ENCODE measurements around the gene VEZT. TPM values are rescaled to one million over a fixed set of nuclear protein-coding genes. Genes with fewer than 3 reads are reported as not detected.

The VEZT gene
- polyA plus RNA-seq, 4 donors, result 11.3 to 49.7 (median 18.1) TPM

DNA sequence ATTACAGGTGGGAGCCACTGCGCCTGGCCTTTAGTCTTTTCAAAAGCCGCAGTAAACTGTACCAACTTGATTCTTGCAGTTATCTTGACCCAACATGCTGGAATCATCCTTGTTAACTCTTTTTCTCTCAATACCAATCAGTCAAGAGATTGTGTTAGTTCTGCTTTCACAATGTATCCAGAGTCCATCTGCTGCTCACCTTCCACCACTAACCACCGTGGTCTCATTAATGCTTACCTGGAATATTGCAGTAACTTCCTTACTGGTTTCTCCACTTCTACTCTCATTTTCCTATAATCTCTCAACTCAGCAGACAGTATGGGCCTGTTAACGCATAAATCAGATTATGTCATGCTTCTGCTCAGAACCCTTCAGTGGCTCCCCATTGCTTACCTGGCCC lies 62.2 kb downstream of the VEZT start:
- H3K27ac ChIP-seq (ENCODE audit: low read depth in 1 of 3, low read length in 2 of 3), result peak overlapping the region in 1 of 3 donors; percentile 3
- no peak overlapping the region for H3K4me3 ChIP-seq (ENCODE audit: low read depth in 1 of 3, low read length in 3 of 3)
- peaks cover 0 to 2% (median 0%) of the 10 kb centered on the region in 3 donors for H3K4me1 ChIP-seq (ENCODE audit: control insufficient read depth in 3 of 3, insufficient read depth in 2 of 3, low read depth in 1 of 3, low read length in 2 of 3)
- 95 to 97% (median 97%) methylated on average over 4 of the region's 4 CpGs for WGBS, 3 donors
- H3K36me3 ChIP-seq (ENCODE audit: control insufficient read depth in 3 of 3, insufficient read depth in 2 of 3, low read depth in 1 of 3, low read length in 3 of 3), result peaks cover 3 to 24% (median 10%) of the 10 kb centered on the region in 3 donors
- no peaks in the 10 kb centered on the region for H3K27me3 ChIP-seq (ENCODE audit: control insufficient read depth in 3 of 3, insufficient read depth in 3 of 3, low read length in 3 of 3)
- DNase-seq, result peak in 1 of 2 donors; percentile 45
- no peak for FAIRE-seq
- H3K9me3 ChIP-seq (ENCODE audit: control insufficient read depth in 2 of 2, insufficient read depth in 1 of 2, low read depth in 1 of 2, low read length in 1 of 2), result no peaks in the 10 kb centered on the region

GRCh38 chr12:95282266-95282665 lies 64.7 kb downstream of the VEZT start:
- no peaks in the 10 kb centered on the region for H3K9me3 ChIP-seq (ENCODE audit: control insufficient read depth in 2 of 2, insufficient read depth in 1 of 2, low read depth in 1 of 2, low read length in 1 of 2)
- 87 to 95% (median 93%) methylated on average over 6 of the region's 6 CpGs for WGBS, 3 donors
- H3K27me3 ChIP-seq (ENCODE audit: control insufficient read depth in 3 of 3, insufficient read depth in 3 of 3, low read length in 3 of 3), result no peaks in the 10 kb centered on the region
- H3K4me1 ChIP-seq (ENCODE audit: control insufficient read depth in 3 of 3, insufficient read depth in 2 of 3, low read depth in 1 of 3, low read length in 2 of 3), result peaks cover 0 to 2% (median 0%) of the 10 kb centered on the region in 3 donors
- H3K4me3 ChIP-seq (ENCODE audit: low read depth in 1 of 3, low read length in 3 of 3), result no peak overlapping the region
- H3K27ac ChIP-seq (ENCODE audit: low read depth in 1 of 3, low read length in 2 of 3), result no peak overlapping the region
- FAIRE-seq (no peak), DNase-seq (peak in 1 of 2 donors; percentile 24)
- H3K36me3 ChIP-seq (ENCODE audit: control insufficient read depth in 3 of 3, insufficient read depth in 2 of 3, low read depth in 1 of 3, low read length in 3 of 3), result peaks cover 3 to 27% (median 7%) of the 10 kb centered on the region in 3 donors

DNA sequence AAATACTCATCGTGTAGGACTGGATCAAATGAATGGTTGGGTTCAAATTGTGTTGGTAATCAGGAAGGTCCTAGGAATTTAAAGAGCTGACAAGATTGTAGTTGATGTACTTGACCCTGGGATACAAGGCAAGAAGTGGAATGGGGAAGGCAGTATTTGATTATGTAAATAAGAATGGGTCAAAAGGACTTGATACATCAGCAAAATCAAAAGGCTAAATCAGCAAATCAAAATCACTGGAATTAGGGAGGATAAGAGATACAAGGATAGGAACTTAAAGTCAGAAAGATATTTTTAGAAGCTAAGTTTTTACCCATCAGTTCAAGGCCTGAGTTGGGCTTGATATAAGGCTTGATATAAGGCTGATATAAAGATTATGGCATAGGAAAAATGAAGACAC lies 65.8 kb downstream of the VEZT start:
- Histone ChIP-seq H3K9me3 (ENCODE audit: control insufficient read depth in 2 of 2, insufficient read depth in 1 of 2, low read depth in 1 of 2, low read length in 1 of 2) (no peaks in the 10 kb centered on the region), H3K4me1 (ENCODE audit: control insufficient read depth in 3 of 3, insufficient read depth in 2 of 3, low read depth in 1 of 3, low read length in 2 of 3) (peaks cover 0 to 2% (median 0%) of the 10 kb centered on the region in 3 donors), H3K4me3 (ENCODE audit: low read depth in 1 of 3, low read length in 3 of 3) (no peak overlapping the region), H3K36me3 (ENCODE audit: control insufficient read depth in 3 of 3, insufficient read depth in 2 of 3, low read depth in 1 of 3, low read length in 3 of 3) (peaks cover 3 to 28% (median 7%) of the 10 kb centered on the region in 3 donors), H3K27me3 (ENCODE audit: control insufficient read depth in 3 of 3, insufficient read depth in 3 of 3, low read length in 3 of 3) (no peaks in the 10 kb centered on the region), H3K27ac (ENCODE audit: low read depth in 1 of 3, low read length in 2 of 3) (no peak overlapping the region)
- 98 to 100% (median 99%) methylated on average over 1 of the region's 1 CpG for WGBS, 3 donors
- FAIRE-seq (no peak), DNase-seq (no peak)

GRCh38 chr12:95286713-95287112 lies 69.1 kb downstream of the VEZT start:
- no peak for FAIRE-seq
- Histone ChIP-seq H3K4me3 (ENCODE audit: low read depth in 1 of 3, low read length in 3 of 3) (no peak overlapping the region), H3K9me3 (ENCODE audit: control insufficient read depth in 2 of 2, insufficient read depth in 1 of 2, low read depth in 1 of 2, low read length in 1 of 2) (no peaks in the 10 kb centered on the region), H3K36me3 (ENCODE audit: control insufficient read depth in 3 of 3, insufficient read depth in 2 of 3, low read depth in 1 of 3, low read length in 3 of 3) (peaks cover 7 to 28% (median 8%) of the 10 kb centered on the region in 3 donors), H3K4me1 (ENCODE audit: control insufficient read depth in 3 of 3, insufficient read depth in 2 of 3, low read depth in 1 of 3, low read length in 2 of 3) (no peaks in the 10 kb centered on the region), H3K27ac (ENCODE audit: low read depth in 1 of 3, low read length in 2 of 3) (no peak overlapping the region), H3K27me3 (ENCODE audit: control insufficient read depth in 3 of 3, insufficient read depth in 3 of 3, low read length in 3 of 3) (no peaks in the 10 kb centered on the region)
- WGBS, 3 donors, result 82 to 96% (median 94%) methylated on average over 3 of the region's 3 CpGs
- no peak for DNase-seq

DNA sequence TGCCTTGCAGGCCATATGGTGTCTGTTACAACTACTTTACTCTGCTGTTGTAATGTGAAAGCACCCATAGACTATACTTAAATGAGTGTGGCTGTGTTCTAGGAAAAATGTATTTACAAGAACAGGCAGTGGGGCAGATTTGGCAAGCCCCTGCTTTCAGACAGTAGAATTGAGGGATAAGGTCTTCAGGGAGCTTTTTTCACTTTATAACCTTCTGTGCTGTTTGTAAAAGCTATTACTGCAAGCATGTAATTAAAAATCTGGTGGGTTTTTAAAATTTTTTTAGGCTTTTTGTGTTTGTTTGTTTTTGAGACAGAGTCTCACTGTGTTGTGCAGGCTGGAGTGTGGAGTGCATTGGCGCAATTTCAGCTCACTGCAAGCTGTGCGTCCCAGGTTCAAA lies 73.9 kb downstream of the VEZT start:
- Histone ChIP-seq H3K4me3 (ENCODE audit: low read depth in 1 of 3, low read length in 3 of 3) (no peak overlapping the region), H3K27ac (ENCODE audit: low read depth in 1 of 3, low read length in 2 of 3) (no peak overlapping the region), H3K36me3 (ENCODE audit: control insufficient read depth in 3 of 3, insufficient read depth in 2 of 3, low read depth in 1 of 3, low read length in 3 of 3) (peaks cover 4 to 23% (median 9%) of the 10 kb centered on the region in 3 donors), H3K9me3 (ENCODE audit: control insufficient read depth in 2 of 2, insufficient read depth in 1 of 2, low read depth in 1 of 2, low read length in 1 of 2) (no peaks in the 10 kb centered on the region), H3K4me1 (ENCODE audit: control insufficient read depth in 3 of 3, insufficient read depth in 2 of 3, low read depth in 1 of 3, low read length in 2 of 3) (no peaks in the 10 kb centered on the region), H3K27me3 (ENCODE audit: control insufficient read depth in 3 of 3, insufficient read depth in 3 of 3, low read length in 3 of 3) (no peaks in the 10 kb centered on the region)
- 95 to 100% (median 95%) methylated on average over 2 of the region's 2 CpGs for WGBS, 3 donors
- DNase-seq (no peak), FAIRE-seq (no peak)

GRCh38 chr12:95298916-95299315 lies 81.3 kb downstream of the VEZT start:
- Histone ChIP-seq H3K27me3 (ENCODE audit: control insufficient read depth in 3 of 3, insufficient read depth in 3 of 3, low read length in 3 of 3) (no peaks in the 10 kb centered on the region), H3K9me3 (ENCODE audit: control insufficient read depth in 2 of 2, insufficient read depth in 1 of 2, low read depth in 1 of 2, low read length in 1 of 2) (no peaks in the 10 kb centered on the region), H3K4me1 (ENCODE audit: control insufficient read depth in 3 of 3, insufficient read depth in 2 of 3, low read depth in 1 of 3, low read length in 2 of 3) (no peaks in the 10 kb centered on the region), H3K27ac (ENCODE audit: low read depth in 1 of 3, low read length in 2 of 3) (no peak overlapping the region), H3K4me3 (ENCODE audit: low read depth in 1 of 3, low read length in 3 of 3) (no peak overlapping the region), H3K36me3 (ENCODE audit: control insufficient read depth in 3 of 3, insufficient read depth in 2 of 3, low read depth in 1 of 3, low read length in 3 of 3) (peaks cover 3 to 13% (median 7%) of the 10 kb centered on the region in 3 donors)
- FAIRE-seq (no peak), DNase-seq (peak in 1 of 2 donors; percentile 56)
- WGBS, 3 donors, result 79 to 82% (median 82%) methylated on average over 5 of the region's 5 CpGs

- peaks cover 4 to 9% (median 5%) of the 10 kb centered on the region in 3 donors for H3K36me3 ChIP-seq (ENCODE audit: control insufficient read depth in 3 of 3, insufficient read depth in 2 of 3, low read depth in 1 of 3, low read length in 3 of 3)
- H3K4me1 ChIP-seq (ENCODE audit: control insufficient read depth in 3 of 3, insufficient read depth in 2 of 3, low read depth in 1 of 3, low read length in 2 of 3), result no peaks in the 10 kb centered on the region
Measured at GRCh38 chr12:95300286-95300685, 82.7 kb downstream of the VEZT start.

DNA sequence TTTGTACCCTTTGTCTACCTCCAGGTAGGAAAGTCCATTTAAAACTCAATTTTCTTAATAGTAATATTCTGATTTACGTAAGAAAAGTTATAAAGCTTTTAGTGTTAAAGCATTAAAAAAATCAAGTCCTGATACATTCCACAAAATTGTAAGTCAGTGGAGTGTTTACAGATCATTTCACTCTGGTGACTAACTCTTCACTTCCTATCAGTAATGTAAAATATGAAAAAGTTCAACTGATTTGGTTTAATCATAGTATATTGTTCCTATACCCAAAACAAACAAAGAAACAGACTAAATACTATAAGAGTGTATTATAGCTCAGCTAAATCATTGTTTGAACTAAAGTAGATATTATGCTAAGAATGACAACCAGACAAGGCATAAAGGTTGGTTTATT lies 85.9 kb downstream of the VEZT start:
- Histone ChIP-seq H3K9me3 (ENCODE audit: control insufficient read depth in 2 of 2, insufficient read depth in 1 of 2, low read depth in 1 of 2, low read length in 1 of 2) (no peaks in the 10 kb centered on the region), H3K27me3 (ENCODE audit: control insufficient read depth in 3 of 3, insufficient read depth in 3 of 3, low read length in 3 of 3) (no peaks in the 10 kb centered on the region), H3K4me1 (ENCODE audit: control insufficient read depth in 3 of 3, insufficient read depth in 2 of 3, low read depth in 1 of 3, low read length in 2 of 3) (no peaks in the 10 kb centered on the region), H3K36me3 (ENCODE audit: control insufficient read depth in 3 of 3, insufficient read depth in 2 of 3, low read depth in 1 of 3, low read length in 3 of 3) (peaks cover 4 to 9% (median 5%) of the 10 kb centered on the region in 3 donors), H3K4me3 (ENCODE audit: low read depth in 1 of 3, low read length in 3 of 3) (no peak overlapping the region), H3K27ac (ENCODE audit: low read depth in 1 of 3, low read length in 2 of 3) (no peak overlapping the region)
- FAIRE-seq (peak; percentile 47), DNase-seq (no peak)
- WGBS, 3 donors, result 92 to 99% (median 94%) methylated on average over 1 of the region's 1 CpG

More at GRCh38 chr12:95300286-95300685, 82.7 kb downstream of the VEZT start:
- H3K27ac ChIP-seq (ENCODE audit: low read depth in 1 of 3, low read length in 2 of 3), result no peak overlapping the region
- 83 to 96% (median 96%) methylated on average over 2 of the region's 2 CpGs for WGBS, 3 donors
- H3K27me3 ChIP-seq (ENCODE audit: control insufficient read depth in 3 of 3, insufficient read depth in 3 of 3, low read length in 3 of 3), result no peaks in the 10 kb centered on the region
- DNase-seq (no peak), FAIRE-seq (no peak)
- H3K4me3 ChIP-seq (ENCODE audit: low read depth in 1 of 3, low read length in 3 of 3), result no peak overlapping the region
- H3K9me3 ChIP-seq (ENCODE audit: control insufficient read depth in 2 of 2, insufficient read depth in 1 of 2, low read depth in 1 of 2, low read length in 1 of 2), result no peaks in the 10 kb centered on the region

- FAIRE-seq (no peak), DNase-seq (no peak)
- H3K9me3 ChIP-seq (ENCODE audit: control insufficient read depth in 2 of 2, insufficient read depth in 1 of 2, low read depth in 1 of 2, low read length in 1 of 2), result no peaks in the 10 kb centered on the region
- 76 to 87% (median 82%) methylated on average over 3 of the region's 3 CpGs for WGBS, 3 donors
- no peak overlapping the region for H3K27ac ChIP-seq (ENCODE audit: low read depth in 1 of 3, low read length in 2 of 3)
- H3K36me3 ChIP-seq (ENCODE audit: control insufficient read depth in 3 of 3, insufficient read depth in 2 of 3, low read depth in 1 of 3, low read length in 3 of 3), result peaks cover 2 to 9% (median 4%) of the 10 kb centered on the region in 3 donors
- H3K4me3 ChIP-seq (ENCODE audit: low read depth in 1 of 3, low read length in 3 of 3), result no peak overlapping the region
- H3K4me1 ChIP-seq (ENCODE audit: control insufficient read depth in 3 of 3, insufficient read depth in 2 of 3, low read depth in 1 of 3, low read length in 2 of 3), result no peaks in the 10 kb centered on the region
- H3K27me3 ChIP-seq (ENCODE audit: control insufficient read depth in 3 of 3, insufficient read depth in 3 of 3, low read length in 3 of 3), result no peaks in the 10 kb centered on the region
Measured at GRCh38 chr12:95304673-95305198, 87.1 kb downstream of the VEZT start.

Measured in small intestine (tissue), 7 donors.